Kidney glomerular epithelial cell (primary cell): ENCODE results near the gene CEP170B.
"Not testable (repeated sequence)": the region's sequence is repeated elsewhere in the genome, so short reads cannot be mapped to it uniquely, and the experiment has no call there.

Experiments
- DNase-seq: peaks from one replicate; lab custom pipeline; 2025; lab: John Stamatoyannopoulos, UW

CEP170B gene

DNA sequence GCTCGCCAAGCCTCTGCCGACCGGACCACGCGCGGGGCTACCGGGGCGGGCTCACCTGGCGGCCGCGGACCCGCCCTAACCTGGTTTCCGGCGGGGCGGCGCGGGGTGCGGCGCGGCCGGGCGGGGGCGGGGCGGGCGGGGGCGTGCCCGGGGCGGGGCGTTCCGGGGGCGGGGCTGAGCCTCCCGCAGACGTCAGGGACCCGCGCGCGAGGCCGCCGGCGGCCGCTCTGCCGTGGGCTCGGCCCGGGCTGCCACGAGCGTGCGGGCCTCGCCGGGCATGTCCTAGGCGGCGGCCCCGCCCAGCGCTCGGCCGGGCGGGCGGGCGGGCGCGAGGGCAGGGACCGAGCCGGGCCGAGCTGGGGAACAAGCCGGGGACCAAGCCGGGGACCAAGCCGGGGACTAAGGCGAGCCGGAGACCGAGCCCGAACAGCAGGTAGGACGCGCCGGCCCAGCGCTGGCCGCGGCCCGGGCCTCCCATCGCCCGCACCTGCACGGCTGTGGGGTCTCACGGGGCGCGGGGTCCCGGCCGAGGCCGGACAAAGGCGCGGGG is at the start of gene CEP170B:
Gene CEP170B (plus strand): TSS at position 188 of the 550 bp plus-strand sequence. CDS start 3,183 bp downstream, outside the sequence.
- no peak for DNase-seq

DNA sequence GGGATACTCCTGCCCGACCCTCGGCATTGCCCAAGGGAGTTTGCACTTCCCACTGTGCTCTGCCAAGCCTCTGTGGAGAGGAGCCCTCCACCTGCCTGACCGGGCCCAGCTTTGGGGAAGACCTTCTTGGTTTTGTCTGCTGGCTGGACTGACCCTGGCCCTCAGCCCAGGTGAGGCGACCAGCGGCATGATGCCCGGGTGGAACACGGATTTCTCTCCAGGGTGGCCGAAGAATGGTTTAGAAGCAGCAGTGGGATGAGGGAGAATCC is 48.5 kb upstream of the CEP170B start:
- no peak for DNase-seq

DNA sequence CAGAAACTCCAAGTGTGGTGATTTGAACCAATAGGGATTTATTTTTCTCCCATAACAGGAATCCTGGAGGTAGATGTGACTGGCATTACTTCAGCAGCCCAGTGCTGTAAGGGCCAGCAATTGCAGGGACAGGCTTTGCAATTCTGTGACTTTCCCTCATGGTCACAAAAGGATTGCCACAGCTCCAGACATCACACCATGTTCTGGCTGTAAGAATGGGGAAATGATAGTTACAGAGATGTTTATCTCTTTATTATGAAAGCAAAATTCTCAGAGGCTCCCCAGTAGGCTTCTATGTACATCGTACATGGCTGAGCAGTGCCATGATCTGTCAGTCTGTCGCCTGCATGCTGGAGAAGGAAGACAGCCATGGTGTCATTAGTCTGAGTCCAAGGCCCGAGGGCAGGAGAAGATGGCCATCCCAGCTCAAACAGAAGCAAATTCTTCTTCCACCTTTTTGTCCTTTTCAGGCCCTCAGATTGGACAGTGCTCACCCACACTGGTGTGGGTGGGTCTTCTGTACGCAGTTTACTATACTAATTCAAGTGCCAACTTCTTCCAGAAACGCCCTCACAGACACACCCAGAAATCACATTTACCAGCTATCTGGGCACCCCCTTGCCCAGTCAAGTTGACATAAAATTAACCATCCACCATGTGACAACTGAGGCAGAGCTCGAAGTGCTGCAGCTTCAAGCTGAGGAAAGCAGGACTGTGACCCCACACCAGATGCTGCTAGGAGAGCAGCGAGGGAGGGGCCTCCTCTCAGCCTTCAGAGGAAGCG is 46.9 kb upstream of the CEP170B start:
- DNase-seq = no peak

DNA sequence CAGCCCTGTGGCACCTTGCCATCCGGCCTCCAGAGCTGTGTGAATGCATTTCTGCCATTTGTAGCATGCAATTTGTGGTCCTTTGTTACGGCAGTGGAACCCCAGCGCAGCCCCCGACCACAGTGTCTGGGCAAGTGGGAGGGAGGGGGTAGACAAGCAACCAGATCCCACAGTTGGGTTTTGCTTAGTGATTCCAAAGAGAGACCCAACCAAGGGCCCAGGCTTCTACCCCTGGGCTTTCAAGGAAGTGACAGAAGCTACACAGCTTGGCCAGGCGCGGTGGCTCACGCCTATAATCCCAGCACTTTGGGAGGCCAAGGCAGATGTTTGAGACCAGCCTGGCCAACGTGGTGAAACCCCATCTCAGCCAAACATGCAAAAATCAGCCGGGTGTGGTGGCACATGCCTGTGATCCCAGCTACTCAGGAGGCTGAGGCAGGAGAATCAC is 46.3 kb upstream of the CEP170B start:
- DNase-seq = no peak

DNA sequence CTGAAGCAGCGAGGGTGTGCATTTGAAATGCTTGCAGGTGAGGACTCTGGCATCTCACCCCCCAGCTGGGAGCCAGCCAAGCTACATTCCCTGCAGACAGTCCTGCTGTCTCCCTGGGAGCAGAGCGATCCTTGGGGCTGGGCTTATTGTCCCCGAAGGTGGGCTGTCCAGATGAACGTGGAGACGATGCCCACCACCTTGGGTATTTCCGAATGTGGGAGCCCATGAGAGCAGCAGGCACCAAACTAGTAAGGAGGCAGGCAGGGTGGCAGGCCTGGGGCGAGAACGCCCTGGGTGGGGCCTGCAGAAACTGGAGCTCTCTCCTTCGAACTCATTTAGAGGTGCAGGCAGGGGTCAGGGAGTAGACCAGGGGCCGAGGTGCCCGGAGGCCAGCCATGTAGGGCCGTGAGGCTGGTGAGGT is 45.7 kb upstream of the CEP170B start:
- DNase-seq = no peak

DNA sequence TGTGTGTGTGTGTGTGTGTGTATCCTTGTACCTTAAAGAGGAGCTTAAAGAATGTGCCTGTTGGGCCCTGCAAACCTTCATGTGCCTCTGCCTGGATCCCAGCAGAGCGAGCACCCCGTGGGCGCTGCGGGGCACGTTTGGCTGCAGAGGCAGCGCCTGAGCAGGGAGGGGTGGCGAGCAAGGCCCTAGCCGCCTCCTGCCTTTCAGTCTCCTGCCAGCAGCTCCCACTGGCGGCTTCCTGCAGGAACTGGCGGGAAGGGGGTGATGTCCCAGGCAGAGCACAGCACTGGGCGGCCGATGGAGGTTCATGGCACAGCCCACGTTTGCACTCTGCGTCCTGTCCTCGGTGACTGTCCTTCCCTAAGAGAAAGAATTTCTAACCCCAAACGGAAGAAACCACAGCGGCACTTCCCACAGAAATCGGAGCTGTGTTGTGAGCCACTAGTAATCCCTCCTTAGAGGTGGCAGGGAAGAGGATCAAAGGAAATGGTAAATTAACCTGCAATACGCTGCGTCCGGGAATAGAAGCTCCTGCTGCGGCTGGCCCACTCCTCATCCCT is 44.3 kb upstream of the CEP170B start:
- peak; percentile 59 for DNase-seq

DNA sequence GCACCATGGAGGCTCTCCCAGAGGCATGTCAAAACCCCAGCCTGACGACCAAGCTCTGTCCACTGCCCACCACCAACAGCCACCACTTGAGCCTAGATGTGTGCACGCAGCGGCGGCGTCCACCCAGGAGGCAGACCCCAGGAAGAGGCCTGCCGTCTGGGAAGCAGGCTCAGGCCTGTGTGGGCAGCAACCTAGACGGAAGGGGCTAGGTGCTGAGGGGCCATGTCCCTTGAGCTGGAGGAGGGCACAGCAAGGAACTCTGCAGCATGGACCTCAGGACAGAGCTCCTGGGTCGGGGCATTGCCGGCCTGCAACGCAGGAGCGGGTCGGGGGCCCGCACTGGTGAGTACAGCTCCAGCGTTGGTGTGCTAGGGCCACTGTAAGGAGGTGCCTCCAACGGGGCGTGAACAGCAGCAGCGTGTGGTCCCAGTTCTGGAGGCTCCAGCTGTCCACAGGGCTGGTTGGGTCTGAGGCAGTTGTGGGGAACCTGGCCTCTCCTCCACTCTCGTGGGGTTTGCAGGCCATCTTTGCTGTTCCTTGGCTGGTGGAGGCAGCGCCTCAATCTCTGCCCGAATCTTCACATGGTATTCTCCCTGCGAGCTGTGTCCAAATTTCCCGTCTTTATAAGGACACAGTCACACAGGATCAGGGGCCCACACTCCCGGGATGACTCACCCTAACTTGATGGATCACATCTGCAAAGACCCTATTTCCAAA is 43.7 kb upstream of the CEP170B start:
- DNase-seq = no peak

DNA sequence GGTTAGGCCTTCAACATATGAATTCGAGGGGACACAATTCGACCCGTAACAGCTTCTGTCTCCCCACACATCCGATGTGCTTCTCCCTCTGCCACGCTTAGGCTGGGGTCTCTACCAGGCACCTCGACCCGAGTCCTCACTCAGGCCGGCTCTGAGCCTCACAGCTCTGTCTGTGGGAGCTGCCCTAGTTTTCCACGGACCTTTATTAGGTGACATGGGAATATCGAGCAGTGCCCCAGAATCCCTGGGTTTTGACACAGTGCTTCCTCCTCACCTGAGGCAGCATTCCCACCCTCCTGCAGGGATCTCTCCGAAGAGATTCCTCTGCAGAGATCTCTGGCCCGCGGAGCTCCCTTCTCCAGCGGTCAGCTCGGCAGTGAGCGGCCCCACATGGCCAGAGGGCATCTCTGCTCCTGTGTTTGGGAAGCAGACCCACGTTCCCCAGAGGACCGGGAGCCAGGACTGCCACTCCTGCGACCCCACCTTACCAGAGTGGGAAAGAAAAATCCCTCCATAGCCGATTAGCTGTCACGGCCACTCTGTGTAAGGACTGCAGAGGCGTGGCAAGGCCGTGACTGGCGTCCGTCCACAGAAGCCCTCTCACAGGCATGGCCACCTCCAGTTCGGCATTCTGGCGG is 43.0 kb upstream of the CEP170B start:
- no peak for DNase-seq

DNA sequence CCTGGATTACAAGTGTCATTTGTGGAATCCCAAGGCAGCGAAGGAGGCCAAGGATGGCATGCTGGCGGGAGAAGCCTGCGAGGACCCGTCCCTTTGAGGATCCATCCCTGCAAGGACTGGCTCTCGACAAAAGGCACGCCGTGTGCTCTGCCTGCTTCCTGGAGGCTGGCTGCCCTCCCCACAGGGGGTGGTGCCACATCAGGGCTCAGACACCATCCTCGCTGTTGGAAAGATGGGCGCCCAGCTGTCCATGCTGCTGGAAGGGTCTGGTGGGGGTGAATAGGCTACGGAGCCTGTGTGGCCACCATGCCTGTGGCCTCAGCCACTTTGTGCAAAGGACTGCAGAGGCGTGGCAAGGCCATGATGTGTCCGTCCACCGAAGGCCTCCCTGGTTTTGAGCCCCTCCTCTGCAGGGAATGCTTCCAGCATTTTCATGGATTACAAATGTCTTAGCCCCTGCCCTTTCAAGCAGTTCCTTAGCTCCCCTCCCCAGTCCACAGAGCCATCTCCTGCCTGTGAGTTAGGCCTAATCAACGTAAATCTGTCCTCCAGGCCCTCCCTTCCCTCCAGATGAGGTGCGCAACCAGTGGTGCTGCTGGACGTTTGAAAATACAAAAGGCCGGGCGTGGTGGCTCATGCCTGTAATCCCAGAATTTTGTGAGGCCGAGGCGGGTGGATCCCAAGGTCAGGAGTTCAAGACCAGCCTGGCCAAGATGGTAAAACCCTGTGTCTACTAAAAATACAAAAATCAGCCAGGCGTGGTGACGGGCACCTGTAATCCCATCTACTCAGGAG is 42.0 kb upstream of the CEP170B start:
- DNase-seq = no peak

DNA sequence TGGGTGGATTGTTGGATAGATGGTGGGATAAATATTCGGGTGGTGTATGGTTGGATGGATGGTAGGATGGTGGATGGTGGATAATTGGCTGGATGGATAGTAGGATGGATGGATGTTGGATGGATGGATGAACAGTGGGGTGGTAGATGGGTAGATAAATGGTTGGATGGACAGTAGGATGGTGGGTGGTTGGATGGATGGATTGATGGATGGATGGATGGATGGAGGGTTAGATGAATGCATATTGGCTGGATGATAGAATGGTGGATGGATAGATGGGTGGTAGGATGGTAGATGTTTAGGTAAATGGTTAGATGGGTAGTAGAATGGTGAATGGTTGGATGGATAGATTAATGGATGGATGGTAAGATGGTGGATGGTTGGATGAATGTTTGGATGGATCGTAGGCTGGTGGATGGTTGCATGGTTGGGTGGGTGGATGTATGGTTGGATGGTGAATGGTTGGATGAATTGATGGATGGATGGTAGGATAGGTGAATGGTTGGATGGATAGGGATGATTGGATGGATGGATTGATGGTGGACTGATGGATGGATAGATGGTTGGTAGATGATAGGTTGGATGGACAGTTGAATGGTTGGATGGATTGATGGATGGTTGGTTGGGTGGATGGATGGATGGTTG is 40.6 kb upstream of the CEP170B start:
- no peak for DNase-seq

DNA sequence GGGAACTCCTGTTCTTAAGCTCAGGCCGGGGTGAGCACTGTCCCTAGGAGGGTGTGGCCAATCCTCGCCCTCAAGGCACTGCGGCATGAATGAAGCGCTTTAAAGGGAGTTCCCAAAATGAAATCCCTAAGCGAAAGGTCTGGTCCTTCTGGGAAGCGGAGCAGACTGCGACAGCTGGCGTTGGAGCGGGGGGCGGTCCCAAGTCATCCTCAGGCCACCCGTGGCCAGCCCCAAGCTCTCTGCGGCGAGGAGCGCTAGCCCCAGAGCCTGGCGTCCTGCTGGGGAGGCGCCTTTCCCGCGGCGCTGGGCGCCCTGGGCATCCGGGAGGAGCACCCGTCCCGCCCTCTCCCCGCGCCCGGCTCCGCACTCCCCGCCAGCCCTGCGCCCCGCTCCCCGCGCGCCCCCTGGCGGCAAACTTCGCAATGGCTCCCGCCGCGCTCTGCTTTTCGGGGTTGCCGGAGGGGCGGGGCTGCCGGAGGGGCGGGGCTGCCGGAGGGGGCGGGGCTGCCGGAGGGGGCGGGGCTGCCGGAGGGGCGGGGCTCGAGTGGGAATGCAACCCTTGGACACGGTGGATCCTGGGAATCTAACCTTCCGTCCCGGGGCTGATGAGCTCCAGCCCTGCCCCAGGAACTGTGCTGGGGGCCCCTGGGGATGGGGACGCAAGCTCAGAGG is 38.7 kb upstream of the CEP170B start:
- DNase-seq = peak; percentile 63

DNA sequence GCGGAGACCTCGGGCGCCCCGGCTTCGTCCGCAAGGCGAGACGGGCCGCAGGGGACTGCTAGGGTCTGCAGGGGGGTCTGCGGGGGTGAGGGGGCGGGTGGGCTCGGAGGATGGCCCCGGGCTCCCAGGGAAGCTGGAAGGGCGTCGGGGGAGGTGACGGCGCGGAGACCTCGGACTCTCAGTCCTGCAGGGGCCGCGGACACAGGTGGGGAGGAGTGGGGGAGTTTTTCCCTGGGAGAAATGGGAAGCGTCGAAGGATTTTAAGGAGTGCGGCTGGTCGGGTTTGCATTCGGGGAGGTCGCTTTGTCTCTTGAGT is 38.2 kb upstream of the CEP170B start:
- no peak for DNase-seq

DNA sequence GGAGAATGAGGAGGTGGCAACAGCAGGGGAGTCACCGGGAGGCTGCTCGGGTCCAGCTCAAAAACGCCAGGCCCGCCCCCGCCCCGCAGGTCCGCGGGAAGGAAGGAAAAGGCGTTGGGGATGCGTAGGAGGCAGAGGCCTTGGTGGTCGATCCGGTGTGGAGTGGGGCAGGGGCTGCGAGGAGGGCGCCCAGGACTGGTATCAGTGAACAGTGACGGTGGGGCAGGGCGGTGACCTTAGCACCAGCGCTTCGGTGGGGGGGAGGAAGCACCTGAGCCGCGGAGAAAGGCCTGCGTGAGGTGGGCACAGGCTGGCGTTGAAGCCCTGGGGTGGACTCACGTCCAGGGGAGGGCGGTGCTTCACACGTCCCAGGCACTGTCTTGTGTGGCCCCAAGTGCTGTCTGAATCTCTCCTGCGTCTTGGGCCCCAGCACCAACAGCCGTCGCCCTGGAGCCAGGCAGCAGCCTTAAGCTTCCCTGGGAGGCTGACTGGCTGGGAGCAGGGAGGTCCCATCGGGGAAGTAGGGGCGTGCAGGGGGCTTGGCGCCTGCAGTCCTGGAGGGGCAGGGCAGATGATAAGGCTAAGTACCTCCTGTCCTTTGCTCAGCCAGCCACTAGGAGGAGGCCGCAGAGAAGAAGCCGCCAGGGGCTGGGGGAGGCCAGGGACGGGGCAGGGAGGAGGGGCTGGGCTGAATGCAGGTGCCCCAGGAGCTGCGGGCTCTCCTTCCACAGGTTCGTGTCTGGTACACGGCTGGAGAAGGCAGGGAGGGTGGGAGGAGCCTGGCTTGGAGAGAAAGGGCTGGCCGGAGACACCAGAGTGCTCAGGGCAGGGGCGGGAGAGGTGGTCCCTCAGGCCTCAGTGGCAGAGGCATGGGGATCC is 37.7 kb upstream of the CEP170B start:
- peak; percentile 10 for DNase-seq

DNA sequence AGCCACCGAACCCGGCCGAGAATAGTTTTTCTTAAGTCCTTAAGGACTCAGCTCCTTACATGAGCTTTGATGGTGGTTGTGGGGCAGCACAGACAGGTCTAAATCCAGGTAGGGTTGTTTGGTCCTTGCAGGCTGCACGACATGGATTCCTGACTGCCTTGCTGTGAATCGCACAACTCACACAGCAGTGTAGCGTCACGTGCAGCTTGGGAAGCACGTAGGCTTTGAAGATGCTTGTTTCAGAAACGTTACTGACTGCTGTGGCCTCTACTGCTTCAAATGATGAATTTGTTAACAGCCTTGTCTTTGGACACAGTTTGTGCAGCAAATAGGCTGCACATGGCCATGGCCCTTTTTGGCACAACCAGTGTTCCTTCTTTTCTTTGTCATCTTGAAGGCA is 34.3 kb upstream of the CEP170B start:
- no peak for DNase-seq

DNA sequence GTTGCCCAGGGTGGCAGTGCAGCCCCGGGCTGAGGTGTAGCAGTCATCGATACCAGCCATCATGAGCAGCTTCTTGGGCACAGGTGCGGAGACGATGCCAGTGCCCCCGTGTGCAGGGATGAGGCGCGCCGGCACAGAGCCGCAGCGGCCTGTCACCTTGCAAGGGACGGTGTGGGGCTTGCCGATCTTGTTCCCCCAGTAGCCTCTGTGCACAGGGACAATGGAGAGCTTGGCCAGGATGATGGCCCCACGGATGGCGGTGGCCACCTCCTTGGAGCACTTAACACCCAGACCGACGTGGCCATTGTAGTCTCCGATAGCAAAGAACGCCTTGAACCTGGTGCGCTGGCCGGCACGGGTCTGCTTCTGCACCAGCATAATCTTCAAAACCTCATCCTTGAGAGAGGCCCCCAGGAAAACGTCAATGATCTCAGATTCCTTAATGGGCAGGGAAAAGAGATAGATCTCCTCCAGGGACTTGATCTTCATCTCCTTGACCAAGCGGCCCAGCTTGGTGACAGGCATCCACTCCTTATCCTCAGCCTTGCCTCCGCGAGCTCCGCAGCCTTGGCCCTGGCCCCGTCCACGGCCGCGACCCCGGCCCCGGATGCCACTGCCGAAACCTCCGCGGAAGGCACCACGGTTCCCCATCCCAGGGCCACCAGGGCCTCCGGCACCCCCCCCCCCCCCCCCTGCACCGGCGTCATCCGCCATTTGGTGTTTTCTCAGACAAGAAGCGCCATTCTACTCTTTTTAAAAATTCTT is 28.7 kb upstream of the CEP170B start:
- DNase-seq = not testable (repeated sequence)

DNA sequence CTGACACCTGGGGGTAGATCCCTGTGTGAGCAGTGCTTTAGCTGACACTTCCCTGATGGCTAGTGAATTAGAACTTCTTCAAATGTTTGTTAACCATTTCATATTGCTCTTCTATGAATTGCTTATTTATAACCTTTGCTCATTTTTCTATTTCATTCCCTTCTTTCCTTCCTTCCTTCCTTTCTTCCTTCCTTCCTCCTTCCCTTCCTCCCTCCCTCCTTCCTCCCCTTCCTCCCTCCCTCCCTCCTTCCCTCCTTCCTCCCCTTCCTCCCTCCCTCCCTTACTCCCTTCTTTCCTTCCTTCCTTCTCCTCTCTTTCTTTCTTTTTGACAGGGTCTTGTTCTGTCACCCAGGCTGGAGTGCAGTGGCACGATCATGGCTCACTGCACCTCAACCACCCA is 23.3 kb upstream of the CEP170B start:
- no peak for DNase-seq

DNA sequence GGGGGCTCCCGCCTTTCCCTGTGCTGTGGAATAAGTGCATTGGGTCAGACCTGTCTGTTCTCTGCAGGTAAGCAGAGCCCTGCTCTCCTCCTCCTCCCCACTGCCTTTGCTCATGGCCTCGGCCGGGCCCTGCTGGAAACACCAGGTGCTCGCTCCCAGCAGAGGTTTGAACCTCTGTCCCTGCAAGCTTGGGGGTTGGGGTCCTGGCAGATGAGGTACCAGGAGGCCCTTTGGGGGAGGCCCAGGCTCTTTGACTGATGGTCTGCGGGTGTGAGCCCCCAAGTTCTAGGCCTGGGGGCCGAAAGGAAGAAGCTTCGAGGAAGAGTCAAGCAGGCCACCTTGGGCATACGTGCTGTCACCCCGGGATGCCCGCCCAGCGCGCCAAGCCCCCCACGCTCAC is 22.1 kb upstream of the CEP170B start:
- no peak for DNase-seq

DNA sequence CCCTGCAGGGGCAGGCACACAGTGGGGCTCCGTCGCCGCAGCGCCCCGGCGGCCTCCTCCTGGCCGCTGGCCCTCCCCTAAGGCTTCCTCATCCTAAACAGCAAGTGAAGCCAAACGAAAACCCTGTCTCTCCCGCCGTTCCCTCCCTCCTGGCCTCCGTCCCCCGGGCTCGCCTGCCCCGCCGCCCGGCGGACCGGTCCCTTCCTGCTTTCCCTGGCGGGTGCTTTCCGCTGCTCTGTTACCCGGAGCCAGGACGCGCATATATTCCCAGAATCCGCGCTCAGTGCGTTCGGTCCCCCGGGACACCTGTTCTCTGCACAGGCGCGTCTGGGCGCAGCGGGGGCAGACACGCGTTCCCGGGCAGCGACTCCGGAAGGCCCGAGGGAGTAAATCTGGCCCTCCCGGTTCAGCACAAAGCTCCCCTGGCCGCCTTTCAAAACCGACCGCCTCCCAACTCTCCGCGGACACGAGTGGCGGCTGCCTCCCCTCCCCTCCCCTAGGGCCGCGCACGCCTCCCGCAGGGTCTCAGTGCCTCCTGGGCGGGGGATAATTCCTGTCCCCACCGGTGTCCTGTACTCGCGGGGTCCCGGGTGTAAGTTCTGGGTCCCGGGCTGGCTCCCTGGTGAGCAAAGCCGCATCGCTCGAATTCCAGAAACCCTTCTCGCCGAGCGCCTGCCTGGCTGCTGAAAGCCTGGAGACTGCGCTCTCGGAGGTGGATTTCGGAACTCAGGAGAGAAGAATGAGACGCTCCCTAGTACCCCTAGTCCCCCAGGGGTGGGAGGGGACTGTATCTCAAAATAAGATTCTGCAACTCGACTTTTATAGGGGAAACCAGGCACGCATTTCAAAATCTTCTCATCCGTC is 21.4 kb upstream of the CEP170B start:
- no peak for DNase-seq
